ENCODE measurements around the gene C4A. TPM values are rescaled to one million over a fixed set of nuclear protein-coding genes. Genes with fewer than 3 reads are reported as not detected.

C4A gene
- polyA plus RNA-seq, 1 donor (not counting 4 experiments of a cell fraction or from before 2014, with no cell fraction given) = 1.2 TPM

GRCh38 chr6:32050562-32050961 lies 68.7 kb downstream of the C4A start:
- no peak overlapping the region for H3K27ac ChIP-seq (ENCODE audit: control insufficient read depth, insufficient read depth, low read length)
- TF ChIP-seq CTCF (optimal IDR thresholded peaks at IDR 0.05 in 1 of 3, IDR thresholded peaks at IDR 0.05 in 1 of 3, conservative IDR thresholded peaks at IDR 0.05 in 1 of 3; ENCODE audit: extremely low read depth in 1 of 3, insufficient read depth in 2 of 3, low read length in 3 of 3) (no peak), EZH2 (IDR thresholded peaks at IDR 0.05; ENCODE audit: low read length) (no peak)
- H3K4me2 ChIP-seq (ENCODE audit: control insufficient read depth, extremely low read depth, insufficient read depth, low read depth, low read length) = no peak overlapping the region
- no peaks in the 10 kb centered on the region for H4K20me1 ChIP-seq (ENCODE audit: control insufficient read depth, extremely low read depth, insufficient read depth, low read length)
- dilution Hi-C loops (cut with MboI; ENCODE audit: extremely low pct_ligation_motif_present, low sequenced_read_pairs) = no loop called here
- H3K4me1 ChIP-seq (ENCODE audit: control insufficient read depth, extremely low read depth, insufficient read depth, low read length) = peaks cover 7% of the 10 kb centered on the region
- FAIRE-seq (no peak), DNase-seq (ENCODE audit: low read depth, low spot score) (no peak)
- no peak overlapping the region for H3K9ac ChIP-seq (ENCODE audit: control insufficient read depth, extremely low read depth, insufficient read depth, low read length)
- no peak overlapping the region for H3K4me3 ChIP-seq (ENCODE audit: control insufficient read depth in 2 of 3, extremely low read depth in 1 of 3, insufficient read depth in 2 of 3, low read depth in 1 of 3, low read length in 3 of 3)
- no peaks in the 10 kb centered on the region for H3K9me3 ChIP-seq (ENCODE audit: control insufficient read depth, low read depth, low read length)
- H2AFZ ChIP-seq (ENCODE audit: control insufficient read depth, low read length) = no peak overlapping the region
- H3K36me3 ChIP-seq (ENCODE audit: control insufficient read depth in 2 of 2, extremely low read depth in 1 of 2, insufficient read depth in 2 of 2, low read length in 2 of 2) = no peaks in the 10 kb centered on the region
- peaks cover 8% of the 10 kb centered on the region for H3K27me3 ChIP-seq (ENCODE audit: control insufficient read depth, extremely low read depth, insufficient read depth, low read length)
- no peaks in the 10 kb centered on the region for H3K79me2 ChIP-seq (ENCODE audit: control insufficient read depth, insufficient read depth, low read length)
- no peaks in the 10 kb centered on the region for H3K9me1 ChIP-seq (ENCODE audit: control insufficient read depth, extremely low read depth, insufficient read depth, low read length)

Small RNAs within 50 kb of the gene (small RNA-seq; reads per million reads assigned to genes)
- gene AL645922.1 (ENCODE audit: insufficient read length in 3 of 3, low read depth in 3 of 3, low replicate concordance in 1 of 3) = 0 reads per million in 3 experiments

Other genes starting within 250 kb of the C4A start
- 759 to 873 TPM (median 832 TPM) in 3 replicates for gene CLIC1, start 245.5 kb upstream of the C4A start, polyA plus RNA-seq
- 9.4 to 14.8 TPM (median 11.4 TPM) in 3 replicates for gene MSH5, start 242.1 kb upstream of the C4A start, polyA plus RNA-seq
- 1.1 to 2.1 TPM (median 1.7 TPM) in 3 replicates for gene SAPCD1, start 219.4 kb upstream of the C4A start, polyA plus RNA-seq
- 0.32 to 0.47 TPM (median 0.33 TPM) in 3 replicates for gene VWA7, start 204.7 kb upstream of the C4A start, polyA plus RNA-seq
- gene VARS1, start 186.3 kb upstream of the C4A start, polyA plus RNA-seq = 17.2 to 57.2 TPM (median 26.3 TPM) in 3 replicates
- gene LSM2, start 175.1 kb upstream of the C4A start, polyA plus RNA-seq = 34.4 to 84.1 TPM (median 46.5 TPM) in 3 replicates
- 0.31 to 0.60 TPM (median 0.54 TPM) in 3 replicates for gene HSPA1L, start 166.8 kb upstream of the C4A start, polyA plus RNA-seq
- 95.5 to 142 TPM (median 110 TPM) in 3 replicates for gene HSPA1A, start 166.5 kb upstream of the C4A start, polyA plus RNA-seq
- 33.5 to 65.8 TPM (median 48.1 TPM) in 3 replicates for gene HSPA1B, start 154.3 kb upstream of the C4A start, polyA plus RNA-seq
- gene NEU1, start 119.2 kb upstream of the C4A start, polyA plus RNA-seq = 27.9 to 44.4 TPM (median 38.6 TPM) in 3 replicates
- 0.06 to 0.25 TPM (median 0.18 TPM) in 3 replicates for gene SLC44A4, start 103.1 kb upstream of the C4A start, polyA plus RNA-seq
- 17.6 to 26.5 TPM (median 17.7 TPM) in 3 replicates for gene EHMT2, start 84.4 kb upstream of the C4A start, polyA plus RNA-seq
- 0.55 to 0.64 TPM (median 0.63 TPM) in 3 replicates for gene ZBTB12, start 80.0 kb upstream of the C4A start, polyA plus RNA-seq
- gene C2, start 54.3 kb upstream of the C4A start, polyA plus RNA-seq = 0.04 TPM in 1 of 3 replicates, not detected in the others
- gene CFB, start 36.0 kb upstream of the C4A start, polyA plus RNA-seq = 0.84 to 2.9 TPM (median 2.5 TPM) in 3 replicates
- gene NELFE, start 23.1 kb upstream of the C4A start, polyA plus RNA-seq = 45.1 to 57.9 TPM (median 51.9 TPM) in 3 replicates
- gene SKIC2, start 22.9 kb upstream of the C4A start, polyA plus RNA-seq = 24.5 to 37.7 TPM (median 37.5 TPM) in 3 replicates
- 7.0 to 10.4 TPM (median 7.6 TPM) in 3 replicates for gene DXO, start 9.9 kb upstream of the C4A start, polyA plus RNA-seq
- gene C4B, start 32.7 kb downstream of the C4A start, polyA plus RNA-seq = 1.3 to 2.8 TPM (median 1.8 TPM) in 3 replicates
- 0.04 to 0.05 TPM in 2 of 3 replicates, not detected in the other for gene CYP21A2, start 56.4 kb downstream of the C4A start, polyA plus RNA-seq
- 0.02 to 0.25 TPM (median 0.06 TPM) in 3 replicates for gene TNXB, start 127.3 kb downstream of the C4A start, polyA plus RNA-seq
- gene ATF6B, start 146.2 kb downstream of the C4A start, polyA plus RNA-seq = 30.4 to 51.2 TPM (median 37.9 TPM) in 3 replicates
- 4.2 to 5.6 TPM (median 4.9 TPM) in 3 replicates for gene FKBPL, start 148.2 kb downstream of the C4A start, polyA plus RNA-seq
- gene PRRT1, start 169.9 kb downstream of the C4A start, polyA plus RNA-seq = 0.09 to 0.17 TPM (median 0.09 TPM) in 3 replicates
- 15.0 to 21.0 TPM (median 15.6 TPM) in 3 replicates for gene PPT2, start 172.1 kb downstream of the C4A start, polyA plus RNA-seq
- gene EGFL8, start 182.5 kb downstream of the C4A start, polyA plus RNA-seq = 1.7 to 4.2 TPM (median 3.7 TPM) in 3 replicates
- gene AGPAT1, start 194.0 kb downstream of the C4A start, polyA plus RNA-seq = 46.4 to 85.1 TPM (median 54.7 TPM) in 3 replicates
- gene RNF5, start 196.3 kb downstream of the C4A start, polyA plus RNA-seq = 29.6 to 43.2 TPM (median 33.2 TPM) in 3 replicates
- 2.0 to 2.4 TPM (median 2.4 TPM) in 3 replicates for gene AGER, start 202.2 kb downstream of the C4A start, polyA plus RNA-seq
- 43.5 to 54.9 TPM (median 44.0 TPM) in 3 replicates for gene PBX2, start 208.1 kb downstream of the C4A start, polyA plus RNA-seq
- gene GPSM3, start 210.6 kb downstream of the C4A start, polyA plus RNA-seq = 2.8 to 6.5 TPM (median 3.6 TPM) in 3 replicates
- 0.07 to 0.13 TPM (median 0.11 TPM) in 3 replicates for gene NOTCH4, start 242.0 kb downstream of the C4A start, polyA plus RNA-seq